Stomach (tissue), 9 donors: ENCODE results near the gene HOMER1. TPM values are rescaled to one million over a fixed set of nuclear protein-coding genes. Genes with fewer than 3 reads are reported as not detected.

Source experiments
- DNase-seq, 2 donors: peaks; one replicate each; pipeline versions ENCODE4 v3.0.0 to v3.0.0-alpha.2; 2013 to 2019
- H3K27ac ChIP-seq, 5 donors: fragments of 200-600 bp in 4 of 5; sonication (generic) in 4 of 5; one replicate each; pipeline ENCODE4 v1.5.1; 2013 to 2019; ENCODE audit warnings: mild to moderate bottlenecking in 1 of 5, moderate library complexity in 1 of 5
- H3K27me3 ChIP-seq, 3 donors: fragments of 200-600 bp; sonication (generic); one replicate each; pipeline ENCODE4 v1.5.1; 2017 to 2019; ENCODE audit warnings: mixed run types in 1 of 3
- H3K36me3 ChIP-seq, 4 donors: fragments of 200-600 bp; sonication (generic); 1 replicate in 3 of 4; 2 replicates in 1 of 4; pipeline ENCODE4 v1.5.1; 2016 to 2019
- H3K4me1 ChIP-seq, 4 donors: fragments of 200-600 bp; sonication (generic); one replicate each; pipeline ENCODE4 v1.5.1; 2016 to 2019
- H3K4me3 ChIP-seq, 4 donors: fragments of 200-600 bp; sonication (generic) in 3 of 4; one replicate each; pipeline ENCODE4 v1.5.1; 2016 to 2019; ENCODE audit warnings: mild to moderate bottlenecking in 1 of 4
- H3K9me3 ChIP-seq, 4 donors: fragments of 200-600 bp; sonication (generic); one replicate each; pipeline ENCODE4 v1.5.1; 2016 to 2019
- CTCF ChIP-seq, 7 experiments: fragments of 450-650 bp in 4 of 7; fragments of 200-600 bp in 3 of 7; sonication (generic) in 3 of 7; IDR thresholded peaks; one replicate each; pipeline ENCODE4 v1.5.1; 2016 to 2019; ENCODE audit warnings: antibody characterized with exemption in 7 of 7, control low read depth in 2 of 7, mild to moderate bottlenecking in 1 of 7
- EP300 ChIP-seq: sonication (generic); formaldehyde crosslinking; IDR thresholded peaks from one replicate; pipeline ENCODE4 v1.6.1; 2017; ENCODE audit warnings: antibody characterized with exemption
- POLR2A ChIP-seq, 4 donors: fragments of 450-650 bp; IDR thresholded peaks; one replicate each; pipeline ENCODE4 v1.6.1; 2016; ENCODE audit warnings: antibody characterized with exemption in 4 of 4, control low read depth in 2 of 4, mild to moderate bottlenecking in 1 of 4, moderate library complexity in 1 of 4
- POLR2AphosphoS5 ChIP-seq, 3 donors: sonication (generic); formaldehyde crosslinking; IDR thresholded peaks; one replicate each; pipeline ENCODE4 v1.6.1; 2016; ENCODE audit warnings: antibody characterized with exemption in 3 of 3
- WGBS, 5 donors: extraction: QIAGEN DNeasy Blood & Tissue Kit in 3 of 5; methylation state at CpG; one replicate each; pipeline versions ENCODE4 v1.1.5 to v1.1.7; 2013 to 2018; 5-methylcytosine and 5-hydroxymethylcytosine counted together
- intact Hi-C: fragments of 100-400 bp; cut with DNase I; formaldehyde crosslinking; loops from one replicate; pipeline ENCODE4 v1.15.1; 2023; ENCODE audit warnings: low total_unique reads
- polyA plus RNA-seq, 3 donors: library from polyadenylated mRNA; stranded (reverse); fragments of 200-250 nt; gene quantifications; one replicate each; pipeline ENCODE4 v1.2.3, GENCODE V29; 2013
- total RNA-seq, 5 donors: library from RNA; depleted of rRNA; stranded (reverse); fragments of >200 nt; gene quantifications; one replicate each; pipeline versions ENCODE4 v1.1.0 to v1.2.3, GENCODE V29; 2014 to 2016
- donor health status: healthy with polysubstance abuse.
- donor health status: Bipolar disorder and iron deficiency.
- donor health status: healthy.

HOMER1 gene
- total and polyA plus RNA-seq, 8 donors, result 0.85 to 21.6 (median 3.7) TPM

GRCh38 chr5:79491690-79492317 lies 22.1 kb downstream of the HOMER1 start:
- H3K4me3 ChIP-seq, result no peak overlapping the region
- intact Hi-C loops, result no loop called here
- no peaks in the 10 kb centered on the region for H3K27me3 ChIP-seq
- no peak for TF ChIP-seq CTCF (IDR thresholded peaks at IDR 0.05)
- no peak for TF ChIP-seq POLR2AphosphoS5 (IDR thresholded peaks at IDR 0.05)
- TF ChIP-seq EP300, result no peak
- no peak for TF ChIP-seq POLR2A (IDR thresholded peaks at IDR 0.05)
- H3K4me1 ChIP-seq, result peaks cover 0 to 22% (median 7%) of the 10 kb centered on the region in 4 donors
- no peaks in the 10 kb centered on the region for H3K36me3 ChIP-seq
- H3K9me3 ChIP-seq, result no peaks in the 10 kb centered on the region
- DNase-seq, result no peak
- H3K27ac ChIP-seq, result peak overlapping the region in 1 of 5 donors; percentile 3

DNA sequence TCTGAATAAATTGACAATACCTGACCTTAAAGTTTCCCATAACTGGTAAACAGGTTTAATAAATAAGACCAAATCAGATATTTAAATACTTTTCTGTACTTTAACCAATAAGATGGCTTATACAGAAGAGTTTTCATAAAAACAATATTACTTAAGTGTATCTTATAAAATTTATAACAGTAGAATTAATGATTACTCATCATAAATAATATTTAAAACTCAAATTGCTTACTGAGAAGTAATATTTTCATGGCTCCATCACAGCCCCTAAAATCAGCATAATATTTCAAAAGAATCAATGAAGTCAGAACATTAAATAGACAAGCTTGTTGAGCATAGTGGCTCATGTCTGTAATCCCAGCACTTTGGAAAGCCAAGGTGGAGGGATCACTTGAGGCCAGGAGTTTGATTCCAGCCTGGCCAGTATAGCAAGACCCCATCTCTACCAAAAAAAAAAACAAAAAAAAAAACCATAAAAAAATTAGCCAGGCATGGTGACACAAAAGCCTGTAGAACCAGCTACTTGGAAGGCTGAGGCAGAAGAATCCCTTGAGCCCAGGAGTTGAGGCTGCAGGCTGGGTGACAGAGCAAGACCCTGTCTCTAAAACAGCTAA lies 23.5 kb downstream of the HOMER1 start:
- no peak overlapping the region for H3K4me3 ChIP-seq
- TF ChIP-seq EP300 (no peak), CTCF (IDR thresholded peaks at IDR 0.05) (no peak), POLR2AphosphoS5 (IDR thresholded peaks at IDR 0.05) (no peak), POLR2A (IDR thresholded peaks at IDR 0.05) (no peak)
- no peaks in the 10 kb centered on the region for H3K36me3 ChIP-seq
- H3K27me3 ChIP-seq, result no peaks in the 10 kb centered on the region
- H3K4me1 ChIP-seq, result peaks cover 0 to 16% (median 3%) of the 10 kb centered on the region in 4 donors
- no peak for DNase-seq
- H3K9me3 ChIP-seq, result no peaks in the 10 kb centered on the region
- intact Hi-C loops, result no loop called here
- no peak overlapping the region for H3K27ac ChIP-seq

DNA sequence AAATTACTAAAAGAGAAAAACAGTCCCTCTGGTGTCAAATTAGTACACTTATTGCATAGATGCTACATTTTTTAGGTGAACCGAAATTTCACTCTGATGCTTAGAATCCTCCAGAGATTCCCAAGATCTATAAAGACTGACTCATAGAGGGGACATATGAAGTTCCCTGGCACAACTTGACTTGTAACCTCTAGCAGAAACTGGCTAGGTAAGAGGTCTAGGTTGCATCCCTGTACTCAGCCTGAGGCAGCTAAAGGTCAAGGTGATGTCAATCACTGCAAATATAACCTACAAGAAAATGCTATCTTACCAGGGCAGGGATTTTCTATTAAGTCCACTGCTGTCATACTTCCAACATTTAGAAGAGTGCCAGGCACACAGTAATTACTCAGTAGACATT lies 24.2 kb downstream of the HOMER1 start:
- WGBS, 5 donors, result 76 to 93% (median 92%) methylated on average over 1 of the region's 1 CpG
- DNase-seq, result no peak

GRCh38 chr5:79488775-79489174 lies 25.2 kb downstream of the HOMER1 start:
- H3K4me1 ChIP-seq, result peaks cover 0 to 5% (median 2%) of the 10 kb centered on the region in 4 donors
- intact Hi-C loops, result no loop called here
- no peak overlapping the region for H3K4me3 ChIP-seq
- H3K36me3 ChIP-seq, result no peaks in the 10 kb centered on the region
- no peak for DNase-seq
- H3K27me3 ChIP-seq, result no peaks in the 10 kb centered on the region
- no peaks in the 10 kb centered on the region for H3K9me3 ChIP-seq
- TF ChIP-seq POLR2AphosphoS5 (IDR thresholded peaks at IDR 0.05), result no peak
- no peak for TF ChIP-seq POLR2A (IDR thresholded peaks at IDR 0.05)
- TF ChIP-seq CTCF (IDR thresholded peaks at IDR 0.05), result no peak
- no peak for TF ChIP-seq EP300
- H3K27ac ChIP-seq, result no peak overlapping the region

More for the DNA sequence above, 24.2 kb downstream of the HOMER1 start:
- no peaks in the 10 kb centered on the region for H3K36me3 ChIP-seq
- no peak overlapping the region for H3K4me3 ChIP-seq
- peaks cover 0 to 9% (median 3%) of the 10 kb centered on the region in 4 donors for H3K4me1 ChIP-seq
- intact Hi-C loops, result no loop called here
- no peaks in the 10 kb centered on the region for H3K27me3 ChIP-seq
- no peaks in the 10 kb centered on the region for H3K9me3 ChIP-seq
- no peak overlapping the region for H3K27ac ChIP-seq
- no peak for TF ChIP-seq POLR2A (IDR thresholded peaks at IDR 0.05)
- TF ChIP-seq CTCF (IDR thresholded peaks at IDR 0.05), result no peak
- TF ChIP-seq POLR2AphosphoS5 (IDR thresholded peaks at IDR 0.05), result no peak
- TF ChIP-seq EP300, result no peak
